NCI-H748 (cell line): ENCODE measurements around the gene IRF7.
"Not testable (repeated sequence)": the region's sequence is repeated elsewhere in the genome, so short reads cannot be mapped to it uniquely, and the experiment has no call there.

Experiments
- DNase-seq: peaks from one replicate; lab custom pipeline; 2025; ENCODE audit not compliant: unreplicated experiment; lab: John Stamatoyannopoulos, UW

The IRF7 gene

GRCh38 chr11:615504-616319 lies at the start of gene IRF7:
TSS of gene IRF7 (minus strand) at chr11:615950. CDS start at chr11:615364, 586 bp downstream.
- DNase-seq = peak; percentile 92

GRCh38 chr11:665062-665703 lies 49.4 kb upstream of the IRF7 start:
- DNase-seq = no peak

- peak; percentile 44 for DNase-seq
Observed at GRCh38 chr11:662689-663274, 47.0 kb upstream of the IRF7 start.

GRCh38 chr11:660681-661444 lies 45.1 kb upstream of the IRF7 start:
- no peak for DNase-seq

GRCh38 chr11:660281-660680 lies 44.5 kb upstream of the IRF7 start:
- no peak for DNase-seq

- DNase-seq = no peak
Observed at GRCh38 chr11:659532-660085, 43.9 kb upstream of the IRF7 start.

GRCh38 chr11:657691-658126 lies 42.0 kb upstream of the IRF7 start:
- DNase-seq = no peak

GRCh38 chr11:656866-657265 lies 41.1 kb upstream of the IRF7 start:
- no peak for DNase-seq

- DNase-seq = no peak
Observed at GRCh38 chr11:656426-656825, 40.7 kb upstream of the IRF7 start.

- no peak for DNase-seq
Observed at GRCh38 chr11:655036-655726, 39.4 kb upstream of the IRF7 start.

- DNase-seq = not testable (repeated sequence)
Observed at GRCh38 chr11:654444-654843, 38.7 kb upstream of the IRF7 start.

- no peak for DNase-seq
Observed at GRCh38 chr11:653837-654236, 38.1 kb upstream of the IRF7 start.

- DNase-seq = not testable (repeated sequence)
Observed at GRCh38 chr11:653136-653535, 37.4 kb upstream of the IRF7 start.

GRCh38 chr11:650482-650881 lies 34.7 kb upstream of the IRF7 start:
- DNase-seq = no peak

GRCh38 chr11:647672-648158 lies 32.0 kb upstream of the IRF7 start:
- DNase-seq = not testable (repeated sequence)

GRCh38 chr11:646214-646613 lies 30.5 kb upstream of the IRF7 start:
- DNase-seq = no peak

GRCh38 chr11:645536-645935 lies 29.8 kb upstream of the IRF7 start:
- DNase-seq = no peak

- no peak for DNase-seq
Observed at GRCh38 chr11:643849-644738, 28.3 kb upstream of the IRF7 start.

- no peak for DNase-seq
Observed at GRCh38 chr11:643366-643765, 27.6 kb upstream of the IRF7 start.
